Inflammatory macrophage treated with lipopolysaccharide for 1 hour (primary cell): ENCODE measurements around the gene ACKR3.

Experiments used
- DNase-seq, 2 donors: peaks; one replicate each; pipeline ENCODE4 v3.0.0-alpha.2; 2020 to 2022

The ACKR3 gene

GRCh38 chr2:236550290-236550689 is 19.3 kb upstream of the ACKR3 start:
- no peak for DNase-seq

GRCh38 chr2:236550701-236551465 is 18.7 kb upstream of the ACKR3 start:
- DNase-seq, result no peak

GRCh38 chr2:236551471-236552211 is 18.0 kb upstream of the ACKR3 start:
- peak; percentile 20 to 33 for DNase-seq

DNA sequence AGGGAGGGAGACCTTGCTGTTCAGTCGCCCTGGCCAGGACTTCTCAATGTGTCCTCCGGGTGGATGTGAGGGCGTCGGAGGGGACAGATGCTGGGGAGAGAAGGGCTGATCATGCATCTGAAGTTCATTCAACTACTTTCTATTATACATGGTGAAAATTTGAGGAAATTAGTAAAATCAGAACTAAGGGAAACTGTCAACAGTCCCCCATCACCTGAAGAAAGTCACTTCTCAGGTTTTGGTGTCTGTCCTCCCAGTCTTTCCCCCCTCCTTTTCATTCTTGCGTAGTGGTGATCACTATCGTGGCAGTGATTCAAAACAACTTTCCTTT is 17.4 kb upstream of the ACKR3 start:
- no peak for DNase-seq

DNA sequence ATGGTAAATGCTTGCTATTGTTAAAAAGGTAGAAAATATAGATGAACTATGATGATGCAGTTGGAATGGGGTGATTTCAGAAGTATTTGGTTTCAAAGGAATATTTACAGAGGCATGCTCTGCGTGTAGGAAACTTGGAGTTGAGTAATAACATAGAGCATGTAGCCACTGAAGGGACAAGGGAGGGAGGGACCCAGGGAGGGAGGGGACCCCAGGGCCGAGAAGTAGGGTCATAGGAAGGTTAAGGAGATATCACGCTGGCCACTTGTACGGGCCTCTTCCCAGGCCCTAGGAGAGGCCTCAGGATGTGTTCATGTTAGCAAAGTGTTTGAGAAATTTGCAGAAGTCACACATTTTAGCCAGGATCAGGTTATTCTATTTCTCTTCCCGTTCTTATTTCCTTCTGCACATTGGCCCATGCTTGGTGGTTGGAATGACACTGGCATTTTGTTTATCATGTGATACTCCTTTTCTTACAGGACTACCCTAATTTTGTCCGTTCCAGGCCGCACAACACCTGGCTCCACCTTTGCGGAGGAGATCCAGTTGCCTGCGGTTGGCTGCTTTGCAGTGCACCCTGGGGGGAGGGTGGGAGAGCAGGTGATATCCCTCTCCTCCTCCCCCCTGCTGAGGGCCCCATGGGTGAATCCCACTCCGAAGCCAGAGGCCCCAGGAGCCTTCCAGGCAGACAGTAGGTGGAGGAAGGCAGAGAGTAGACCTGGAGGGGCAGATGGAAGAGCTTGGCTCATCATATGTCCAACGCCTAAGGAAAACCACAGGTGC is 16.9 kb upstream of the ACKR3 start:
- no peak for DNase-seq

DNA sequence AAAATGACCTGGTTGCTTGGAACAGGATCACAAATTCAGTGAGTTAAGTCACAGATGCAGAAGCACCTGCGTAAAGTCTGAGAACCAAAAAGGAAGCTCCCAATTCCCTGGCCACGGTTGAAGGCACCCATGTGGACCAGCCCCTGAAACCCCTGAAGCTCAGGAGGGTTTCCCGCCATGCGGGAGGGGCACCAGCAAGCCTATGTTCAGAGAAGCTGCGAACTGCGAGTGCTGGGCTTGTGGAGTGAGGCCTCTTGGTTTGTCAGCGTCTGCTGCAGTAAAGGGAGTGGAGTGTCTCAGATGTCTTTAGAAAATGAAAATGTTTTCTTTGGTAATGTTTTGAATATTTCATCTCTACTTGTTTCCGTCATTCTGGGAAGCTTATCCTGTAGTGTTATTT is 16.1 kb upstream of the ACKR3 start:
- DNase-seq, result no peak

- no peak for DNase-seq
These were observed 14.9 kb upstream of the ACKR3 start for GRCh38 chr2:236554629-236555282.

- no peak for DNase-seq
These were observed 14.1 kb upstream of the ACKR3 start for GRCh38 chr2:236555481-236555880.

GRCh38 chr2:236557306-236558030 is 12.2 kb upstream of the ACKR3 start:
- DNase-seq, result no peak

DNA sequence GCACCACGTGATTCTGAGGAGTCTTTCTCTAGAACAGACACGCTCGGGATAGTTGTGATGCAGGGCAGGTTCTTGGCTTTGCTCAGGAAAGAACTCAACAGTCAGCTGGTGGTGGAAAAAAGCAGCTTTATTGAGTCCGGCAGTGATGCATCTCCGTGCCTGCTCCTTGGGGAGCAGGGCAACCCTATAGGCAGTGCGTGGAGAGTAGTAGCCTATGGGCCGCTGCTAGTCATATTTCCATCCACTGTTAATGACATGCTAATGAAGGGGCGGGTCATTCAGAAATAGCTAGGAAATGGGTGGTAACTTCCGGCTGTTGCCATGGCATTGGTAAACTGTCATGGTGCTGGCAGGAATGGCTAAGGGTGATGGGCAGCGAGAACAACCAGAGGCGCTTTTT is 11.6 kb upstream of the ACKR3 start:
- no peak for DNase-seq

GRCh38 chr2:236558993-236559978 is 10.3 kb upstream of the ACKR3 start:
- no peak for DNase-seq

DNA sequence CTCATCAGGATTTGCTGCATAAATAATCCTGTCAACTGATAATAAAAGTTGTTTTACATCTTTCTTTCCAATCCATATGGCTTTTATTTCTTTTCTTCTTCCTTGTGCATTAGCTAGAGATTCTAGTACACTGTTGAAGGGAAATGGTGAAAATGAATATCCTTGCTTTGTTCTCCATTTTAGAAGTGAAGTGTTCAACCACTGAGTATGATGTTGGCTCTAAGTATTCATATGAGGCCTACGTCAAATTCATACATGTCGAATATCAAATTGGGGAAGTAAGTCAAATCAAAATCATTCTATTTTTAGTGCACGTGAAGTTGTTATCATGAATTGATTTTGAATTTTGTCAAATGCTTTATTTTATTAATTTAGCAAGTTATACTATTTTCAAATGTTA is 7.8 kb upstream of the ACKR3 start:
- no peak for DNase-seq

GRCh38 chr2:236562434-236562833 is 7.2 kb upstream of the ACKR3 start:
- DNase-seq, result no peak

DNA sequence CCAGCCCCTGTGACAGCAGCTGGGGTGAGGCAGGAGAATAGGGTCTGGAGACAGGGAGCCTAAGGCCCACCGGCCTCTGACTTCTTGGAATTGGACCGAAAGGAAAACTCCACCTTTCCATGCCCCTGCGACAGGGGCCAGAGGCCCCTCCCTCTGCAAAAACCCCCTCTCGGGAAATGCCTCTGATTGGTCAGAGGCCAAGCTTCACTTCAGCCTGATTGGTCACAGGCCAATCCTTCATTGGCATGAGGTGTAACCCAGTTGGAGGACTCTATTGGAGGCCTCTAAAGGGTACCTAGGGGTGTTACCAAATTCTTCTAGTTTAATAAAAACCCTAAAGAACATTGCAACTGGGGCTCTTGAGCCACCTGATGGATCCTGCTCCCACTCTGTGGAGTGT is 5.7 kb upstream of the ACKR3 start:
- no peak for DNase-seq

- no peak for DNase-seq
These were observed 4.4 kb upstream of the ACKR3 start for GRCh38 chr2:236565212-236565611.

GRCh38 chr2:236565879-236566402 is 3.7 kb upstream of the ACKR3 start:
- DNase-seq, result no peak

- no peak for DNase-seq
These were observed 3.0 kb upstream of the ACKR3 start for GRCh38 chr2:236566596-236566995.

GRCh38 chr2:236568068-236568921 is 1.3 kb upstream of the ACKR3 start:
- DNase-seq, result peak; percentile 66 to 75

GRCh38 chr2:236568922-236569572 is 578 bp upstream of the ACKR3 start:
- DNase-seq, result peak; percentile 62 to 74
